Fibroblast of the conjunctiva (primary cell): ENCODE data around the gene ZFYVE28.

ENCODE experiments used
- DNase-seq: peaks from one replicate; pipeline ENCODE4 v3.0.0-alpha.2; 2010; ENCODE audit warnings: low read depth

ZFYVE28 gene

DNA sequence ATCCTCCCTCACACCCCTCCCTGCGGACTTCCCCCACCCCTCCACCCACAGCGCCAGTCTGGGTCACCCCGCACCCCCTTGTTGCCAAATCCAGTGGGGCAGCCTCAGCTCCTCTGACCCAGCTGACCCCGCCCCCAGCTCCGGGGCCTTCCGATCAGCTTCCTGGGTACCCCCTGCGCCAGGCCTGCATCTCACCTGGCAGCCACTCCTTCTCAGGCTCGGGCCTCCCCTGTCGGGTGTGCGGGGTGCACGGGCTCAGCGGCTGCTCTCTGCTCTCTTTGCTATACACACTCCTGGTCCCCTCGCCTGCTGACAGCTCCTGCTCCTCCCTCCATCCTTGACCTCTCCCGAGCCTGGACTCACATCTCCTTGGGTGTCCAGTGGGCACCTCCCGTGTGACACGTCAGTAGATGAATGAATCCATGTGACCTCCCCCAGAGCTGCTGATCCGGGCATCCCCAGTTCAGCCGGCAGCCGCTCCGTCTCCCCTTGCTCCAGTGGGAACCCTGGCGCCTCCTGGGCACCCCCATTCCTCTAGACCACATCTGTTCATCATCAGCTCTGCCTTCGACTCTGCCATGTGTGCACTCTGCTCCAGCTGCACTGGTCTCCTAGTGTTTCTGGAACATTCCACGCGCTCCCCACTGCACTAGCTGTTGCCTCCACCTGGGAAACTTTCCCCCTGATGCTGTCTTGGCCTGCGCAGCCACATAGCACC lies 10.2 kb upstream of the ZFYVE28 start:
- no peak for DNase-seq

DNA sequence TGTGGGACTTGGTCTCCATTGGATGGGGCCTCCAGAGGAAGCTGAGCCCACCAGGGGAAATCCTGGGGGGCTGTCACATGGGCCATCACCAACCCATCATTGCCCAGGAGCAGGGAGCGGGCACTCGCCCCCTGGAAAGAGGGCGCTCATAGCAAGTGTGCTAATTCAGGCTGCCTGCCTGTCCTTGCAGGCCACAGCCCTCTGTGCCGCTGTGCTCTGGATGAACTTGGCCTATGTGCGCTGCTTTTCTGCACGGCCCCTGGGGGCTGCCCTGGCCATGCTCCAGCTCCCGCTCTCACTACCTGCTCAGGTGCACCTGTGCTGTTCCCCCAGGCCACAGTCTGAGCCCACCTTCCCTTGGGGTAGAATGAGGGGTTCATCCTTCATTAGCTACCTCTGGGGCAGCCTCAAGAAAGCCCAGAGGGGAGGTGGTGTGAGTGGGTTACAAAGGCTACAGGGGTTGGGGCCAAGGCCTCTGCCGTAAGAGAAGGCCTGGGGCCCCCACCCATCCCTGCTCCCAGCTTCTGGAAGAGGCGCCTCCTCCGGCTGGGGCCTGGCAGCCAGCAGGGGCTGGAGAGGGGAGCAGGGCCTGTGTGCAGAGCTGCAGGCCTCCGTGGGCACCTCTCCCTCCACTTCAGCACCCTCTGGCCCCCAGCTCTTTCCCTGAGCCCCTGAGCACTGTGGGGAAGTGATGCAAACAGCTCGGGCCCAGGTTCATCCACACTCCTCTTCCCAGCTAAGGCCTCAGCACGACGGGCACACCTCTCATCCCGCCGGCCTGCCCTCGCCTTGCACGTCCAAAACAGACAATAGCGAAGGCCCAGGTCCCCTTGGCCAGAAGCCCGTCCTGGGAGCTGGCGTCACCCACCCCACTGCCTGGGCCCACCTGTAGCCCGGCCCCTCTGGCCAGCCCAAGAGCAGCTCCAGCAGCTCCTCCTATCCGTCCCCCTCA lies 9.2 kb upstream of the ZFYVE28 start:
- no peak for DNase-seq

DNA sequence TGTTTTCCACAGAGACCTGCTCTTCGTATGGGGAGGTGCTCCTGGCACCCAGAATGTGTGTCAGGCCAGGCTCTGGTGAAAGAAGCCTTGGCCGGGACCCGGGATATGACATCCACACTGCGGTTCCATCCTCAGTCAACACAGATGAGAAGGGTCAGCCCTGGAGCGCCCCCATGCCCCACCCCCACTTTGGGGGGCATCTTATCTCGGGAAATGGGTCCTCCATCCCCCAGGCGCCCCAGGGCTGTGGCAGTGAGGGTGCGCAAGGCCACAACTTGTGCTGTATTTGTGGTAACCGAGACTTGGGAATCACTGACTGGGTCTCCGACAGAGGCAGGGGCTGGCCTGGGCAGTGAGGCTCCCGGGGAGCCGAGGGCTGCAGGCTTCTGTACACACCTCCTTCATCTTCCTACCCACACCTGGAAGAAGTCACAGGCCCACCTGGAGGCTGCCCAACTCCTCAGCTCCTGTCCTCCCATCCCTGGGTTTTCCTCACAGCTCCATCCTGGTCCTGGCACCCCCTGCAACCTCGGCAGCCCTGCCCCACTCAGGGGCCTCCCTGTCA lies 8.3 kb upstream of the ZFYVE28 start:
- no peak for DNase-seq

DNA sequence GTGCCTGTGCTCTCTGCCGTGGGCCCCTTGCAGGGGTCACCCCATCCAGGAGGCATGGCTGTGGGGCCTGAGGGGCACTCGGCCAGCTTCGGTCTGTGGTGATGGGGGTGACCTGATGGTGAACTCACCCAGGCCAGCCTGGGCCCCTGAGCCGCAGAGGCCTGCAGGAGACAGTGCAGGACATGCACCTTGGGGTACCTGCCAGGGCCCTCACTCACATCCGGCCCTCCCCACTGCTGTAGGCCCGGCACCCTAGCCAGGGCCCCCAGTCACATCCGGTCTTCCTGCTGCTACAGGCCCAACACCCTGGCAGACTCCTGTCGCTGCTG lies 7.6 kb upstream of the ZFYVE28 start:
- DNase-seq: no peak

- no peak for DNase-seq
These were observed 7.1 kb upstream of the ZFYVE28 start for GRCh38 chr4:2425386-2426068.

- no peak for DNase-seq
These were observed 6.1 kb upstream of the ZFYVE28 start for GRCh38 chr4:2424581-2424980.

DNA sequence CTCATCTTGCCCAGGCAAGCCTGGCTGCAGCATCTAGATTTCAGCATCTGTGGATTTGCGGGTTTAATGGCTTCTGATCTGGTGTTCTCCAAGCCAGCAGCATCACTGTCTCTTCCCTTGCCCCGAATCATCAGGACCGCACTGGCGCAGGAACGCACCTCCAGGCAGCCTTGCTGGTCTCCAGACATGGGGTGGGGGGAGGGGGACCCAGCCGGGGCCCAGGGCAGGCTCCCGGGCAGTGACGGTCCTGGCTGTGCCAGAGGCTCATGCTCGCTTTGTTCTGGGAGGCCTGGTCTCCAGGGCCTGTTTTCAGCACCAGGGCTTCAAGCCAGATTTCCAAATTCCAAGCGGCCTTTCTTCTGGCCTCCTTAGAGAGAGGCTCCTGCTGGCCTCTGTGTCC lies 5.2 kb upstream of the ZFYVE28 start:
- no peak for DNase-seq

- DNase-seq: no peak
These were observed 4.6 kb upstream of the ZFYVE28 start for GRCh38 chr4:2423066-2423465.

DNA sequence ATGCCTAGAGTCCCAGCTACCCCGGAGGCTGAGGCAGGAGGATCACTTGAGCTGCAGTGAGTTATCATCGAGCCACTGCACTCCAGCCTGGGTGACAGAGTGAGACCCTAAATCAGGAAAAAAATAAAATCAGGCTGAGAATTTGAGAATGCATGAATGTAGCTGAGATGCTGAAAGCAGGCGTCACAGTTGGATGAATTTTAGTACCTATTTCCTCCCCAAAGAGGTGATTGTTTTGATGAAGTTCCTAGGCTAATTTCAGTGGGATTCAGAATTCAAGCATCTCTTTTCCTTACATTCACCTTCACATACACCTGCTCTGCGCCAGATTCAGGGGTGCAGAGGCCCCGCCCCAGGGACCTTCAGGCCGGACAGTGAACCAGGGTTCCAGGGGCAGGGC lies 3.5 kb upstream of the ZFYVE28 start:
- no peak for DNase-seq

GRCh38 chr4:2419814-2420213 lies 1.4 kb upstream of the ZFYVE28 start:
- no peak for DNase-seq

DNA sequence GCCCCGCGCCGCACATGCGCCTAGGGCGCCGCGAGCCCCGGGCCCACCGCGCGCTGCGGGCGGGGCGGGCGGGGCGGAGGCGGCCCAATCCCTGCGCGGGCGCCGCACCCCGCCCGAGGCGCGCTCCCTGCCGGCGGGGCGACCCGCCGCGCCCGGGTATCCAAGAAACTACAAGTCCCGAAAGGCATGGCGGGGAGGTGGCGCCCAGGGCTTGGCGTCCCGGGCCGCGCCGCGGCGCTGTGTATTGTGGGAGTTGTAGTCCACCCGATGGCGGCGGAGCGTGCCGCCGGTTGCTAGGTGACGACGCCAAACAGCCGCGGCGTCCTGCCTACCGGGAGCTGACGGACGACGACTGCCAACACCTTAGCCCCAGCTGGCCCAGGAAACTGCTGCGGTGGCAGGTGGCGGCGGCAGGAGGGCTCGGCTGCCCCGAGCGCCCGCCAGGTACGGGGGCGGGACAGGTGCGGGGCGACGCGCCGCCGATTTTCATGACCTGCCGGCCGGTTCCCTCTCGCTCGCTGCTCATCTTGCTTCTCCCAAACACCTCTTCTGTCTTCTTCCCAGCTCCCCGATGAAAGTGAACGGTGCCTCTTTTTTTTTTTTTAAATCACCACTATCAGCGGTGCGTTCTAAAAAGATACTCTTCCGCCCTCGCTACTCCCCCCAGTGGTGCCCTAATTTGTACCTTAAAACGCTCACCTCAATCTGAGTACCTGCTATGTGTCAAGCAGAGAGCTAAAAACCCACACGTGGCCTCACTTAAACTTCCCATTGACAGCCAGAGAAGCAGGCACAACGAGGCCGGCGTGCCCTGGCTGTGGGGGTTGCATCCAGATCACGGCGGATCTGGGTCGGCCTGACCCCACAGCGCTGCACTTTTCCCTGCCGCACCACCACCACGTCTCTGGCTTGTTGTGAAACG lies 466 bp upstream of the ZFYVE28 start, which contains the start of gene CFAP99:
Gene CFAP99 (plus strand): TSS at position 306 of the 922 bp plus-strand sequence.
- peak; percentile 83 for DNase-seq

- no peak for DNase-seq
These were observed 1.1 kb downstream of the ZFYVE28 start for GRCh38 chr4:2417226-2417764.

DNA sequence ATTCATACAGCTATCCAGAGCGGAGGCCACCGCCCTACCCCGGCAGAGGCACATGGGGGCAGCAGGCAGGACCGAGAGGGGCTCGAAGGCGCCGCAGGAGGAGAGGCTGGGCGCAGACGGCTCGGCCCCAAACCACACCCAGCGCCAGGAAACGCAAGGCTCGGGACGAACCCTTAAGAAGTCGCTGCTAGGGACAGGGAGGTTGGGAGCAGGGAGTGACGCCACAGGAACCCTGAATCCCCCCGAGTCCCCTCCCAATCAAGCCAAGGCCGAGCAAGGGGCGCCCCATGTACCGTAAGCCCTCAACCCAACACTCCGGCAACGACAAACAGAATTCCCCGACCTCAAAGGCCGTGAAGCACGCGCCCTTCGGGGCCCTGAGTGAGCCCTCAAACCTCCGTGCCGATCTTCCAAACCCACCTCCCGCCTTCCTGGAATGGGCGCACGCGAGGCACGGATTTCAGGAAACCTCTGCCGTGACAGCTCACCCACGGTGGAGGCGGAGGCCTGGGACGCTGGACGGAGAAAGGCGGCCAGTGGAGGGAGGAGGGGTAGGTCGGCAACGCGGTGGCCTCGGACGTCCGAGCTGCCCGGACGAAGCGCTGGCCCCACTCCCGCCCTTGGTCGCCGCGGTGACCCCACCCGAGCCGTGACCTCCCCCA lies 1.8 kb downstream of the ZFYVE28 start:
- DNase-seq: no peak

DNA sequence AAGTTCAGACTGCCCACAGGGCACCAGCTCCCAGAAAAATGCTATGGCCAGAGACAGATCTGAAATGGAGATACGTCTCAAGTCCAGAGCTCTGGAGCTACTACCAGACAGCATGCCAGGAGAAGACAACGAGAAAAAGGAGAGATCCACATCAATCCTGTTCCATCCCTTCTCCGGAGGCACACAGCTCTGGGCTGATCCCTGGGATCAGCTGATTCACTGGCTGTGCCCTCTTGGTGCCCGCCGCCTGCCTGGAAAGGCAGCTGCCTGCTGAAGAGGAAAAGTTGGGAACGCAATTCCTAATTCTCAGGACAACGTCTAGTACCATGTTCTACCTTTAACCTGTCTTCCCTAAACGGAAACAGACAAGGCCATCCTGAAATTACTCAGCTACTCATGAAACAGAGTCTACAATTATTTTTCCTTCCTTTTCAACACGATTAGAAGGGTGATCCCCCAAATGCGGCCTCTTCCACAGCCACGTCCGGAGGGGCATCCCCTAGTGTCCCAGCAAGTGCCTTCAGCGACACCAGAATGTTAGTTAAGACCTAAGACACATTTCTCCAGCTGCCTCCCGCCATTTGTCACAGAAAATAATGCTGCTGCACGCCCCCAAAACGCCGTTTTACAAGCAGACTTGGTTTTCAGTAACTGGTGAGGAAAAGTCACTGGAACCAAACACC lies 2.4 kb downstream of the ZFYVE28 start:
- DNase-seq: no peak

GRCh38 chr4:2415213-2415612 lies 3.2 kb downstream of the ZFYVE28 start:
- DNase-seq: no peak

GRCh38 chr4:2413821-2414610 lies 4.4 kb downstream of the ZFYVE28 start:
- no peak for DNase-seq

- DNase-seq: peak; percentile 67
These were observed 5.3 kb downstream of the ZFYVE28 start for GRCh38 chr4:2412885-2413716.

DNA sequence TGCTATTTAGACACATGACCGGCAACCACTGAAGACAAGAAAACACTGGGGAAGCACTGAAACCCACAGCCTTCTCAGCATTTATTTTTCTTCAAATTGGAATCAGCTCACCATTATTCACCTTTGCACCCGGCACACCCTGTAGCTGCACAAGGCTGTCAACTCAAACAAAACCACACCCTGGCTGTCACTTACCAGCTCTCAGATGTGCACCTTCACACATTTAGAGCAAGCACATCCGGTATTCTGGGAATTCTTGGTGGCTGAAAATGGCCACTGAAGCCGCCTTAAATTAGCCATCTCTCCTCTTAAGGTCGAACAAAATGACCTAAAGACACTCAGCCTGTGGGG lies 5.9 kb downstream of the ZFYVE28 start:
- DNase-seq: no peak
